22Rv1 (cell line): ENCODE measurements around the gene CPS1.

Experiments used
- CTCF ChIP-seq: fragments of 450-650 bp; IDR thresholded peaks from 2 replicates; pipeline ENCODE4 v1.5.1; 2017; ENCODE audit warnings: mild to moderate bottlenecking
- ZFX ChIP-seq: fragments of 450-650 bp; IDR thresholded peaks from 2 replicates; pipeline ENCODE4 v1.6.1; 2017; ENCODE audit warnings: antibody characterized with exemption, borderline replicate concordance

- TF ChIP-seq CTCF = no peak
- TF ChIP-seq ZFX = no peak
These were observed 10.9 kb downstream of the CPS1 start for GRCh38 chr2:210567279-210567678.
